Urinary bladder (tissue), 4 donors: ENCODE measurements around the gene STXBP2. TPM values are rescaled to one million over a fixed set of nuclear protein-coding genes. Genes with fewer than 3 reads are reported as not detected.
A peak's percentile ranks its signal among the peaks of the same experiment; 100 is the strongest.

Experiments
- DNase-seq: peaks from one replicate; pipeline ENCODE4 v3.0.0-alpha.2; 2015; ENCODE audit errors: extremely low spot score
- H3K27ac ChIP-seq: one replicate; pipeline ENCODE4 v1.5.1; 2013; ENCODE audit warnings: low read depth, mild to moderate bottlenecking, moderate library complexity
- H3K36me3 ChIP-seq: one replicate; pipeline ENCODE4 v1.6.1; 2013; ENCODE audit warnings: mild to moderate bottlenecking, moderate library complexity; ENCODE audit not compliant: insufficient read depth
- H3K4me1 ChIP-seq: one replicate; pipeline ENCODE4 v1.6.1; 2013; ENCODE audit warnings: mild to moderate bottlenecking, moderate library complexity; ENCODE audit not compliant: insufficient read depth
- H3K4me3 ChIP-seq: one replicate; pipeline ENCODE4 v1.5.1; 2013; ENCODE audit warnings: low read depth, low read length
- WGBS: extraction: QIAGEN DNeasy Blood & Tissue Kit; methylation state at CpG from one replicate; pipeline ENCODE4 v1.1.7; 2013; 5-methylcytosine and 5-hydroxymethylcytosine counted together
- polyA plus RNA-seq: library from polyadenylated mRNA; stranded (reverse); fragments of 200-250 nt; gene quantifications from one replicate; pipeline ENCODE4 v1.2.3, GENCODE V29; 2013
- total RNA-seq: library from RNA; depleted of rRNA; stranded (reverse); fragments of >200 nt; gene quantifications from one replicate; pipeline ENCODE4 v1.2.3, GENCODE V29; 2014
- donor health status: healthy with polysubstance abuse.
- donor health status: healthy.

Gene STXBP2
- total and polyA plus RNA-seq, 2 donors: 9.9 to 25.3 TPM

DNA sequence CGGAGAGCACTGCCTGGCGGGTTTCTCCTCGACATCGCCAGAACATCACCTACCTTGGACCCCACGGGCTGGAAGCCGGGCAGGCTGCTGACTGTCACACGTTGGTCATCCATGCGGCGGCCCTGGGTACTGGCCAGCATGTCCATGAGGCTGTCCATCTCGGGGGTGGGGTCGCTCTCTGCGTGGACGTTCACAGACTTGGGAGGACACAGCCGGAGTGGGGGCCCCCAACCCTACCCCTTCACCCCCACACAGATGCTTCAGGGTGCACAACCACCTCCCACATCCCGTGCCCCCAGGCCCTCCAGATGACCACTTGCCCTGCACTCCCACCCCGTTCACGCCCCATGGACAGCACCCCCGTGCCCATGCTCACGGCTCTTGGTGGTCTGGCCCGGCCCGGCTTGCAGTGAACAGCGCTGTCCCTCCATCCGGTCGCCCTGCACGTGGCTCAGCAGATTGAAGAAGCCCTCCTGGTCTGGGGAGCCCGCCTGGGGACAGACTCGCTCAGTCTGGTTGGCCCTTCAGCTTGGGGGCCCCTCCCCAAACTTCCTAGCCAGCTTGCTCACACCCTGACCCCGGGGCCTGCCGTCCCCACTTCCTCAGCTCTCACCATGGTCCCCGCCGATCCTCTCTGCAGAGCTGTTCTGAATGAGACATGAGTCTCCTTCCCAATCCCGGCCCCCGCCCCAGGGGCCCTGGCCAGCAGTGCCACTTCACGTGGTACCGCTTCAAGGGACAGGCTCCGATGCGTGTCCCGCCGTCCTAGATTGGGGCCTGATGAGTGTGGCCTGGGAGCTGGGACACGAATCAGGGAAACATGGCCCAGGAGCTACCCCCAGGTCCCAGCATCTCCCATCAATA is 4.3 kb upstream of the STXBP2 start:
- 92% methylated on average over 40 of the region's 40 CpGs for WGBS

DNA sequence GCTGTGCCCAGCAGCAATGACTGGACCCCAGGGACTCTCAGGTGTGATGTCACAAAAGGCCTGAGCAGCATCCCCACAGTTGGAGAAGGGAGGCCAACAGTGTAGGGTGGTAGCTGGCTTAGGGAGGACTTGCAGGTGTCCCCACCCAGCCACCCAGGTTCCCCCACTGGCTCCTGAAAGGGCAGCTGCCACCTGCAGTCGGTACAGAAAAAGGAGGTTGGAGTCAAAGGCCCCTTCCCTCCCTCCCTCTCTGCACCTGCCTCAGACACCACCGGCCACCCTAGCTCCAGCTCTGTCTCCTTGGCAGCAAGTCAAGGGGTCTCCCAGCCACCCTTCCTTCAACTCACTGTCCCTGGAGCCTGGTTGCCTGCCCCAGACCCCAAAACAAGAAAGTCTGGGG is 3.2 kb upstream of the STXBP2 start, which contains the start of gene PCP2:
TSS of gene PCP2 (minus strand) at position 22 of the 400 bp plus-strand sequence. CDS start 262 bp downstream, outside the sequence.
- WGBS: 48% methylated on average over 2 of the region's 2 CpGs
- no peak within 1 kb of the TSS for H3K4me3 ChIP-seq

More for the DNA sequence above, 4.3 kb upstream of the STXBP2 start:
- H3K36me3 ChIP-seq: no peaks in the 10 kb centered on the region
- DNase-seq: no peak
- no peak overlapping the region for H3K27ac ChIP-seq
- H3K4me3 ChIP-seq: no peak overlapping the region
- H3K4me1 ChIP-seq: no peaks in the 10 kb centered on the region

GRCh38 chr19:7635670-7636069 is 1.2 kb upstream of the STXBP2 start:
- DNase-seq: no peak
- Histone ChIP-seq H3K4me3 (no peak overlapping the region), H3K4me1 (no peaks in the 10 kb centered on the region), H3K36me3 (no peaks in the 10 kb centered on the region), H3K27ac (no peak overlapping the region)
- 65% methylated on average over 6 of the region's 6 CpGs for WGBS

More for the DNA sequence above, 3.2 kb upstream of the STXBP2 start, which contains the start of gene PCP2:
- DNase-seq: no peak
- H3K36me3 ChIP-seq: no peaks in the 10 kb centered on the region
- H3K27ac ChIP-seq: no peak within 1 kb of the TSS
- H3K4me1 ChIP-seq: no peaks in the 10 kb centered on the region

DNA sequence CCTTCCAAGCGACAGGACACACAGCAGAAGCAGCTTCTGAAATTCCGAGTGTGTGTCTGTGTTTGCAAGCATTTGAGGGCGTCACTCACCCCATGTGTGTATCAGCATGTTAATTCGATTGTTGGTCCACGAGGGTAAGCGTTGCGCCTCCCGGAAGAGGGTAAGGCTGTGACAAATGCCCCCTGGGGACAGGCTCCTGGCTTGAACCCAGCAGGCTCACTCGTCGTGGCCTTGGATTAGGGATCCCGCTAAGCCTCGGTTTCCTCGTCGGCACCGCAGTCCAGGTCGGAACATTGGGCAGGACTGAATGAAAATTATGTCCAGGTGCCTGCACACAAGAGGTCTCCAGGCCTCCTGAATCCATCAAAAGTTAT is 606 bp upstream of the STXBP2 start:
- Histone ChIP-seq H3K4me1 (no peaks in the 10 kb centered on the region), H3K36me3 (no peaks in the 10 kb centered on the region), H3K27ac (no peak overlapping the region), H3K4me3 (no peak overlapping the region)
- no peak for DNase-seq
- 66% methylated on average over 16 of the region's 16 CpGs for WGBS

DNA sequence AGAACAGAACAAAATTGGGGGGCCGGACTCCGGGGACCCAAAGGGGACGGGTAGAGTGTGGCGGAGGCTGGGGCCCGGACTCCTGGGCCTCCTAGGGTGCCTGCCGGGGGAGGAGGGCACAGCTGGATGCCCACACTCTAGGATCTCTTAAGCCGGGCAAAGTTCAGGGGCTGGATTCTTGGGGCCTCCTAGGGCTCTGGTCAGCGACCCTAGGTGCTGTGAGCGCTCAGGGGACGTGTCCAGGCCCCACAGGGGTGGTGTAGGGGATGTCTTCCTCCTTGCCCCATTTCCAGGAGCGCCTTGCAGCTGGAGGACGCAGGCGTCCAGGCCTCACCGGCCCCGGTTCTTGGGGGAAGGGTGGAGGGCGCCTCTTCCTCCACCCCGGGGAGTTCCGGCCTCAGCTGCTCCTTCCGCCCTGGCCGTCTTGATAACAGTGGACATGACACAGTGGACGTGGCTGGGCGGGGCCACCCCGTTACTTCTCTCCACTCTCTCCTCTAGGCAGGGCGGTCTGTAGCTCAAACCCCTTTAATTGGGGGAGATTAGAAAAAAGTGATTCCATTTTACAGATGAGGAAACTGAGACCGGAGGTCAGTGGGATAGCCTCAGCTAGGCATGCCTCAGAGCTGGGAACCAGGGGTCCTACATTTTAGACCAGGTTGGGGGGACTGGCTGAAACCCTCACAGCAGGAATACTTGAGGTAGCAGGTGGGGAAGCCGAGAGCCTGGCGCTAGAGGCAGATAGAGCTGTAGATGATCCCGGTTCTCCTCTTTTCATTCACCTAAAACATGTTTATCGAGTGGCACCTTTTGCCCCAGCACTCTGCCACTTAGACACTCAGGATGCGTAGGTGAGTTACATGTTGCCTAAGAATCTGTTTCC is 705 bp downstream of the STXBP2 start:
- H3K4me1 ChIP-seq: no peaks in the 10 kb centered on the region
- H3K36me3 ChIP-seq: no peaks in the 10 kb centered on the region
- WGBS: 36% methylated on average over 30 of the region's 30 CpGs
- no peak for DNase-seq
- peak overlapping the region; percentile 47 for H3K4me3 ChIP-seq
- H3K27ac ChIP-seq: peak overlapping the region; percentile 67

DNA sequence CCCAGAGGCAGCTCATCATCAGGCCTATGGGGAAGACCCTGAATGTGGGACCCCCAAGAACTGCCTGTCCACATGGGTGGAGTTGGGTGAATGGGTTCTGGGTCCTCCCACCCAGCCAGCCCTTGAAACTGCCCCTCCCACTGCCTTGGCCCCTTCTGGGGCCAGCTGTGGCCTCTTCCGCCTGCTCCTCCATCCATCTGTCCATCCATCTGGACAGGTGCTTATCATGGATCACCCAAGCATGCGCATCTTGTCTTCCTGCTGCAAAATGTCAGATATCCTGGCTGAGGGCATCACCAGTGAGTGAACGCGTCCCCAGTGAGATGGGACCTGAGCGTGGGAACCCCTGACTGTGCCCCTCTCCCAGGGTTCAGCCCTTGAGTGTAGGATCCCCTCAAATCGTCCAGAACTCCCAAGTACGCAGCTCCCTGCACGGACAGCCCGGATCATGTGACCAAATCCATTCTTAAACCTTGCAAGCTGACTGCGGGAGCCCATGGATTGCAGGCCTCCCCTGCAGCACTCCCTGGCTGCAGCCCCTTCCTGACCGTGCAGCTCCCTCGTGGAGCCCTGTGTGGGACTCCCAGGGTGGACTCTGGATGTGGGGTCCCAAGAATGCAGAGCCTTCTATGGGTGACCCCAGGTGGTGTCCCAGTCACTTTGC is 2.0 kb downstream of the STXBP2 start:
- 68% methylated on average over 12 of the region's 12 CpGs for WGBS
- Histone ChIP-seq H3K36me3 (no peaks in the 10 kb centered on the region), H3K4me1 (no peaks in the 10 kb centered on the region), H3K4me3 (no peak overlapping the region), H3K27ac (no peak overlapping the region)
- DNase-seq: no peak

DNA sequence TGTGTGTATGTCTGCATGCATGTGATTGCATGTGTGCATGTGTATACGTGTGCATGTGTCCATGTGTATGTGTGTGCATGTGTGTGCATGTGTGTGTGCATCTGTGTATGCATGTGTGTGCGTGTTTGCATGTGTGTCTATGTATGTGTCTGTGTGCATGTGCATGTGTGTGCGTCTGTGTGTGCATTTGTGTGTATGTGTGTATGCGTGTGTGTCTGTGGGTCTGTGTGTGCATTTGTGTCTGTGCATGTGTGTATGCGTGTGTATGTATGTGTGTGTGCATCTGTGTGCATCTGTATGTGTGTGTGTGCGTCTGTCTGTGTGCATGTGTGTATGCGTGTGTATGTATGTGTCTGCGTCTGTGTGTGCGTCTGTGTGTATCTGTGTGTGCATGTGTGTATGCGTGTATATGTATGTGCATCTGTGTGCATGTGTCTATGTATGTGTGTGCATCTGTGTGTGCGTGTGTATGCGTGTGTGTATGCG is 3.0 kb downstream of the STXBP2 start:
- Histone ChIP-seq H3K4me3 (no peak overlapping the region), H3K27ac (no peak overlapping the region), H3K36me3 (no peaks in the 10 kb centered on the region), H3K4me1 (no peaks in the 10 kb centered on the region)
- DNase-seq: no peak
- 96% methylated on average over 13 of the region's 13 CpGs for WGBS

DNA sequence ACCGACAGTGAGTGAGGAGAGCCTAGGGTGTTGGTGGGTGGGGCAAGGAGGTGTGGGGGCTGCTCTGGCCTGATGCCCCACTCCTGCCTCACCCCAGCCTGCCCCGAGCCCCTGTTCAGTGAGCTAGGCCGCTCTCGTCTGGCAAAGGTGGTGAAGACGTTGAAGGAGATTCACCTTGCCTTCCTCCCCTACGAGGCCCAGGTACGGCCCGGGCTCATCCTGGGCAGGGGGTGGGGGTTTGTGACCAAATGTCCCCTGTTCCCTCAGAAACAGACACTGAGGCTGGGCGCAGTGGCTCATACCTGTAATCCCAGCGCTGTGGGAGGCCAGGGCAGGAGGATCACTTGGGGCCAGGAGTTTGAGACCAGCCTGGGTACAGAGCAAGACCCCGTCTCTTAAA is 3.9 kb downstream of the STXBP2 start:
- H3K36me3 ChIP-seq: no peaks in the 10 kb centered on the region
- no peak overlapping the region for H3K27ac ChIP-seq
- 88% methylated on average over 11 of the region's 11 CpGs for WGBS
- no peak for DNase-seq
- H3K4me3 ChIP-seq: no peak overlapping the region
- H3K4me1 ChIP-seq: no peaks in the 10 kb centered on the region

DNA sequence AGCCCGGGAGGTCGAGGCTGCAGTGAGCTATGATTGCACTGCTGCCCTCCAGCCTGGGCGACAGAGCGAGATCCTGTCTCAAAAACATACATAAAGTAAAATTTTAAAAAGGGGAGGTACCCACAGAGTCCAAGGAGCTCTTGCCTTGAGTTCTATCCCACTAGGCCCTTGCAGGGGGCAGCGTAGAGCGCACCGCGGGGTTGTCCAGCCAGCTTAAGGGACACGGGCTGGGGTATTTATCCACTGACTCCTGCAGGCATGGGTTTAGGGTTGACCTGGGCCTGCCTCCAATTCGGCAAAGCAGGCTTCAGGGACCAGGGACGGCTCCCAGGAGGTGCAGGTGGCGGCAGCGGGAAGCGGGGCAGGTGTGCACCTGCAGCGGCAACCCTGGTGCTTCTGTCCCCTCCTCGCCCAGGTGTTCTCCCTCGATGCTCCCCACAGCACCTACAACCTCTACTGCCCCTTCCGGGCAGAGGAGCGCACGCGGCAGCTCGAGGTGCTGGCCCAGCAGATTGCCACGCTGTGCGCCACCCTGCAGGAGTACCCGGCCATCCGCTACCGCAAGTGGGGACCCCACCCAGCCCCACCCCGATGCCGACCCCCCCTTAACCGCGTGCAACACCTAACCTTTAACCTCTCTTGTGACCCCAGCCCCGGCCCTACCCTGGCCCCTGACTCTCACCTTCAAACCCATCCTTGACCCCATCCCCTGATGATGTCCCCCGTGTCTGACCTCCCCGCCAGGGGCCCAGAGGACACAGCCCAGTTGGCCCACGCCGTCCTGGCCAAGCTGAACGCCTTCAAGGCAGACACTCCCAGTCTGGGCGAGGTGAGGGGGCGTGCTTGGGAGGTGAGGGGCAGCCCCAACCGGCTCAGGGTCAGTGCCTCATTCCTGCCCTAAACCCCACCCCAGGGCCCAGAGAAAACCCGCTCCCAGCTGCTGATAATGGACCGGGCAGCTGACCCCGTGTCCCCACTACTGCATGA is 4.7 kb downstream of the STXBP2 start:
- DNase-seq: no peak
- H3K27ac ChIP-seq: no peak overlapping the region
- WGBS: 84% methylated on average over 43 of the region's 43 CpGs

DNA sequence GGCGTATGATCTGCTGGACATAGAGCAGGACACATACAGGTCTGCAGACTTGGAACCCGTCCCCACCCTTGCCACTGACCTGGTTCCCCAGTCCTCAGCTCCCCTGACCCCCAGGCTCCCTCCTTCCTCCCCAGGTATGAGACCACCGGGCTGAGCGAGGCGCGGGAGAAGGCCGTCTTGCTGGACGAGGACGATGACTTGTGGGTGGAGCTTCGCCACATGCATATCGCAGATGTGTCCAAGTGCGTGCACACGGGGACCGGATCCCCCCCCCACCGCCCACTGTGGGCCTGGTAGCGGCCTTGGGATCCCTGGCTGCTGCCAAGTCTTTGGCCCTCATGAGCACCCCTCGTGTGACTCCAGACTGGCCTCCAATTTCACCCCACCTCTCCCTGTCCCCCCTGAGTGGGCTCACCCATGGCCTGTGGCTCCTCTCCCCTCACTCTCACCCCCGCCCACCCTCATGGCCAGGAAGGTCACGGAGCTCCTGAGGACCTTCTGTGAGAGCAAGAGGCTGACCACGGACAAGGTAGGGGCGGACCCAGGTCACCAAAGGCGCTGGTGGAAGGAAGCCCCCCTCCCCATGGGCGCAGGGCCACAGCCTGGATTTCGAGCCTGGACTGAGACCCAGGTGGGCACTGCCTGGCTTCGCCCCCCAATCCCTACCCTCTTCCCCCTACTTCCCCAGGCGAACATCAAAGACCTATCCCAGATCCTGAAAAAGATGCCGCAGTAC is 5.6 kb downstream of the STXBP2 start:
- Histone ChIP-seq H3K27ac (no peak overlapping the region), H3K4me3 (no peak overlapping the region), H3K4me1 (no peaks in the 10 kb centered on the region), H3K36me3 (no peaks in the 10 kb centered on the region)
- WGBS: 90% methylated on average over 27 of the region's 27 CpGs
- no peak for DNase-seq

More for the DNA sequence above, 4.7 kb downstream of the STXBP2 start:
- Histone ChIP-seq H3K36me3 (no peaks in the 10 kb centered on the region), H3K4me3 (no peak overlapping the region), H3K4me1 (no peaks in the 10 kb centered on the region)

DNA sequence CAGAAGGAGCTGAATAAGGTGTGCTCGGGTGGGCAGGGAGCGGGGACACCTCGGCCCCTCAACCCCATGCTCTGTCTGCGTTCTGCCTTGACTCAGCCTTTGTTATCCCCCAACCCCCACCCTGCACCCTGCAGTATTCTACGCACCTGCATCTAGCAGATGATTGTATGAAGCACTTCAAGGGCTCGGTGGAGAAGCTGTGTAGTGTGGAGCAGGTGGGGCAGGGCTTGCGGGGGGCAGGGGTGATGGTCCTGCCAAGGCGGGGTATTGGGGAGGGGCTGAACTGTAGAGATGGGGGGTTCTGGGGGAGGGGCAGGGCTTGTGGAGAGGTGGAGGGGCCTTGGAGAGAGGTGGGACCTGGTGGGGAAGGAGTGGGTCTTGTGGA is 6.1 kb downstream of the STXBP2 start:
- Histone ChIP-seq H3K27ac (no peak overlapping the region), H3K36me3 (no peaks in the 10 kb centered on the region), H3K4me3 (no peak overlapping the region), H3K4me1 (no peaks in the 10 kb centered on the region)
- DNase-seq: no peak
- whole genome bisulfite sequencing: 88% methylated on average over 8 of the region's 8 CpGs
